Measurements from ENCODE around the gene TUBGCP6.

The TUBGCP6 gene

DNA sequence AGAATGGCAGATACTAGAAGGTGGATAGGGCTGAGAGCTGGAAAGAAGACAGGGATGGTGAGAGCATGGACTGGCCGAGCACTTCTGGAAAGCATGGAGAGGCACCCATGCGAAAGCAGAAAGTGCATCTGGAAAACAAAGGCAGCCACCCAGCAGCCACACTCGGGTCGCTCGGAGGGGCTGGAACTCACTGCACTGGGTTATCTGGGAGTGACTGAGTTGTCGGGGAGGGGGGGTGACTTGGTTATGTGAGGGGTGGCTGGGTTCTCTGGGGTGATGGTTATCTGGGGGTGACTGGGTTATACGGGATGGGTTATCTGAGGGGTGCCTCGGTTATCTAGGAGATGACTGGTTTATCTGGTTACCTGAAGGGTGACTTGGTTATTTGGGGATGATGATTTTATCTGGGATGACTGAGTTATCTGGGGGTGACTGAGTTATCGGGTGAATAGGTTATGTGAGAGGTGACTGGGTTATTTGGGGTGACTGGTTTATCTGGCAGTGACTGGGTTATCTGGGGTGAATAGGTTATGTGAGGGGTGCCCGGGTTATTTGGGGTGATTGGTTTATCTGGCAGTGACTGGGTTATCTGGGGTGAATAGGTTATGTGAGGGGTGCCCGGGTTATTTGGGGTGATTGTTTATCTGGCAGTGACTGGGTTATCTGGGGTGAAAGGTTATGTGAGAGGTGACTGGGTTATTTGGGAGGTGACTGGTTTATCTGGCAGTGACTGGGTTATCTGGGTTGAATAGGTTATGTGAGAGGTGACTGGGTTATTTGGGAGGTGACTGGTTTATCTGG is 76.9 kb downstream of the TUBGCP6 start:
- DNase-seq: no peak
